22Rv1 (cell line): ENCODE data around the gene AGMO.

ENCODE experiments used
- ZFX ChIP-seq: fragments of 450-650 bp; IDR thresholded peaks from 2 replicates; pipeline ENCODE4 v1.6.1; 2017; ENCODE audit warnings: antibody characterized with exemption, borderline replicate concordance
- TF ChIP-seq, protein P1 (sequence below): fragments of 450-650 bp; IDR thresholded peaks from 2 replicates; pipeline ENCODE4 v1.5.1; 2017; ENCODE audit warnings: mild to moderate bottlenecking

DNA sequence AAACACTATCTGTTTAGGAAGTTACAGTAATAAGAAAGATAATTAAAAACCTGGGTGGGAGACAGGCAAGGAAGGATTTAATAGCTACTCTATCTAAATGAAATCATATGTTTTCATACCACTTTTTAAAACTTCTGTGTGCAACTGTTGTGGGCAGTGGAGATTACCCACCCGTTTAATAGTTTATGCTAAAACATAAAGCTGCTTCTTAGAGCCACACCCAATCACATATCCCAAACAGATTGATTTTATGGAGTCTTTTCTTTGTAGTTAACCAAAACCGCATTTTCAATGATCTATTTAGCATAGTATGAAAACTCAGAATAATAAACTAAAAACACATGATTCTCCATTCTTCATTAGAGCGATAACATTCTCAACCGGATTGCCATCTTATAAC, 304.1 kb downstream of the AGMO start:
- TF ChIP-seq, protein P1, sequence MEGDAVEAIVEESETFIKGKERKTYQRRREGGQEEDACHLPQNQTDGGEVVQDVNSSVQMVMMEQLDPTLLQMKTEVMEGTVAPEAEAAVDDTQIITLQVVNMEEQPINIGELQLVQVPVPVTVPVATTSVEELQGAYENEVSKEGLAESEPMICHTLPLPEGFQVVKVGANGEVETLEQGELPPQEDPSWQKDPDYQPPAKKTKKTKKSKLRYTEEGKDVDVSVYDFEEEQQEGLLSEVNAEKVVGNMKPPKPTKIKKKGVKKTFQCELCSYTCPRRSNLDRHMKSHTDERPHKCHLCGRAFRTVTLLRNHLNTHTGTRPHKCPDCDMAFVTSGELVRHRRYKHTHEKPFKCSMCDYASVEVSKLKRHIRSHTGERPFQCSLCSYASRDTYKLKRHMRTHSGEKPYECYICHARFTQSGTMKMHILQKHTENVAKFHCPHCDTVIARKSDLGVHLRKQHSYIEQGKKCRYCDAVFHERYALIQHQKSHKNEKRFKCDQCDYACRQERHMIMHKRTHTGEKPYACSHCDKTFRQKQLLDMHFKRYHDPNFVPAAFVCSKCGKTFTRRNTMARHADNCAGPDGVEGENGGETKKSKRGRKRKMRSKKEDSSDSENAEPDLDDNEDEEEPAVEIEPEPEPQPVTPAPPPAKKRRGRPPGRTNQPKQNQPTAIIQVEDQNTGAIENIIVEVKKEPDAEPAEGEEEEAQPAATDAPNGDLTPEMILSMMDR = no peak
- TF ChIP-seq ZFX = no peak
